ENCODE measurements around the gene SCARF1.

SCARF1 gene

GRCh38 chr17:1635675-1636465, 9.7 kb downstream of the SCARF1 start:
- Histone ChIP-seq H2AFZ (ENCODE audit: low read depth) (no peak overlapping the region), H3K4me2 (no peak overlapping the region), H3K27ac (no peak overlapping the region), H3K79me2 (ENCODE audit: insufficient read depth, low read depth) (no peaks in the 10 kb centered on the region), H4K20me1 (ENCODE audit: insufficient read depth) (no peaks in the 10 kb centered on the region), H3K4me3 (IDR thresholded peaks at IDR 0.05; ENCODE audit: insufficient read depth, low read depth, low read length) (no peak overlapping the region), H3K4me1 (ENCODE audit: low read depth, poor library complexity, severe bottlenecking) (peaks cover 13% of the 10 kb centered on the region), H3K9ac (no peak overlapping the region), H3K36me3 (ENCODE audit: insufficient read depth) (no peaks in the 10 kb centered on the region), H3K27me3 (ENCODE audit: insufficient read depth, low read depth) (no peaks in the 10 kb centered on the region)
- TF ChIP-seq CTCF (conservative IDR thresholded peaks at IDR 0.05; ENCODE audit: low read depth, low read length) = no peak

GRCh38 chr17:1634841-1635650, 10.5 kb downstream of the SCARF1 start:
- Histone ChIP-seq H4K20me1 (ENCODE audit: insufficient read depth) (no peaks in the 10 kb centered on the region), H3K27me3 (ENCODE audit: insufficient read depth, low read depth) (no peaks in the 10 kb centered on the region), H3K4me2 (no peak overlapping the region), H3K36me3 (ENCODE audit: insufficient read depth) (no peaks in the 10 kb centered on the region), H3K79me2 (ENCODE audit: insufficient read depth, low read depth) (no peaks in the 10 kb centered on the region), H3K4me3 (IDR thresholded peaks at IDR 0.05; ENCODE audit: insufficient read depth, low read depth, low read length) (no peak overlapping the region), H3K9ac (no peak overlapping the region), H2AFZ (ENCODE audit: low read depth) (no peak overlapping the region), H3K4me1 (ENCODE audit: low read depth, poor library complexity, severe bottlenecking) (peaks cover 13% of the 10 kb centered on the region), H3K27ac (no peak overlapping the region)
- no peak for TF ChIP-seq CTCF (conservative IDR thresholded peaks at IDR 0.05; ENCODE audit: low read depth, low read length)

GRCh38 chr17:1630662-1631061, 14.9 kb downstream of the SCARF1 start:
- Histone ChIP-seq H3K4me1 (ENCODE audit: low read depth, poor library complexity, severe bottlenecking) (peaks cover 13% of the 10 kb centered on the region), H3K4me3 (IDR thresholded peaks at IDR 0.05; ENCODE audit: insufficient read depth, low read depth, low read length) (no peak overlapping the region), H3K27me3 (ENCODE audit: insufficient read depth, low read depth) (no peaks in the 10 kb centered on the region), H3K27ac (no peak overlapping the region), H3K79me2 (ENCODE audit: insufficient read depth, low read depth) (no peaks in the 10 kb centered on the region), H3K36me3 (ENCODE audit: insufficient read depth) (no peaks in the 10 kb centered on the region), H3K9ac (no peak overlapping the region), H4K20me1 (ENCODE audit: insufficient read depth) (no peaks in the 10 kb centered on the region), H2AFZ (ENCODE audit: low read depth) (no peak overlapping the region), H3K4me2 (no peak overlapping the region)
- TF ChIP-seq CTCF (conservative IDR thresholded peaks at IDR 0.05; ENCODE audit: low read depth, low read length) = no peak

- H3K4me2 ChIP-seq = peak overlapping the region; percentile 80
- no peaks in the 10 kb centered on the region for H3K79me2 ChIP-seq (ENCODE audit: insufficient read depth, low read depth)
- TF ChIP-seq CTCF (conservative IDR thresholded peaks at IDR 0.05; ENCODE audit: low read depth, low read length) = peak; percentile 64
- H2AFZ ChIP-seq (ENCODE audit: low read depth) = peak overlapping the region; percentile 75
- no peaks in the 10 kb centered on the region for H3K36me3 ChIP-seq (ENCODE audit: insufficient read depth)
- H3K4me3 ChIP-seq (IDR thresholded peaks at IDR 0.05; ENCODE audit: insufficient read depth, low read depth, low read length) = no peak overlapping the region
- H3K27ac ChIP-seq = peak overlapping the region; percentile 82
- H3K4me1 ChIP-seq (ENCODE audit: low read depth, poor library complexity, severe bottlenecking) = peaks cover 13% of the 10 kb centered on the region
- H3K27me3 ChIP-seq (ENCODE audit: insufficient read depth, low read depth) = no peaks in the 10 kb centered on the region
- H4K20me1 ChIP-seq (ENCODE audit: insufficient read depth) = no peaks in the 10 kb centered on the region
- H3K9ac ChIP-seq = peak overlapping the region; percentile 85
These were observed 15.8 kb downstream of the SCARF1 start for GRCh38 chr17:1629504-1630310.

Data from KMS-11 (cell line).